HG02623 (cell line): ENCODE results near the gene DPYSL3.

Experiments
- ATAC-seq: cut with Tn5 transposase; IDR thresholded peaks from one replicate; pipeline ENCODE4 v1.9.1; 2021; ENCODE audit warnings: moderate library complexity; ENCODE audit not compliant: unreplicated experiment

The DPYSL3 gene

DNA sequence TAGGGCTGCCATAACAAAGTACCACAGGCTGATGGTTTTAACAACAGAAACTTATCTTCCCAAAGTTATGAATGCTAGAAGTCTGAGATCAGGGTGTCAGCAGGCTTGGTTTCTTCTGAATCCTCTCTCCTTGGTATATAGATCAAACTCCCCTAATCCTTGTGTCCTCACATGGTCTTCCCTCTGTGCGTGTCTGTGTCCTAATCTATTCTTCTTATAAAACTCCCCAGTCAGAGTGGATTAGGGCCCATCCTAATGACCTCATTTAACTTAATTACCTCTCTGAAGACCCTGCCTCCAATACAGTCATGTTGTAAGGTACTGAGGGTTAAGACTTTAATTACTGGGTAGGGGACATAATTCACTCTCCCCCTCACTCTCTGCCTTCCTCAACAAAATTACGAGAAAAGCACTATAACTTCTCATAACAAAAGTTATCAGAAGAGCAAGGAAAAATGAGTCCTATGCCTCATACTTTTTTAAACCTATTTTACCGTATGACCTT, 68.6 kb downstream of the DPYSL3 start:
- no peak for ATAC-seq

DNA sequence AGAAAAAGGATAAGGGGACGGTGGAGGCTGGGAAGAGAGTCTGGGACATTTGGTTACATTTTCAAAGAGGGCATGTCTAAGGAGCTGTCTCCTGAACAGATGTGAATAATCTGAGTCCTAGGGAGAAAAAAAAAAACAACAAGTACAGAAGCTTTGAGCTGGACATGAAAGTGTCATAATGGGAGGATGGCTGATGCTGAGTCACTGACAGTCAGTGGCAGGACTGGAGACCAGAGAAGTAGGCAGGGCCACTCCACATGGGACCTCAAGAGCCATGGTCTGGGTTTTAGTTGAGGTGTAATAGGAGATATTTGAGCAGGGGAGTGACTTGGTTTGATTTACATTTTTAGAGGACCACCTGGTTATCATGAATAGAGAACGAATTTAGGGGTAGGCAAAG, 70.6 kb downstream of the DPYSL3 start:
- ATAC-seq = no peak

DNA sequence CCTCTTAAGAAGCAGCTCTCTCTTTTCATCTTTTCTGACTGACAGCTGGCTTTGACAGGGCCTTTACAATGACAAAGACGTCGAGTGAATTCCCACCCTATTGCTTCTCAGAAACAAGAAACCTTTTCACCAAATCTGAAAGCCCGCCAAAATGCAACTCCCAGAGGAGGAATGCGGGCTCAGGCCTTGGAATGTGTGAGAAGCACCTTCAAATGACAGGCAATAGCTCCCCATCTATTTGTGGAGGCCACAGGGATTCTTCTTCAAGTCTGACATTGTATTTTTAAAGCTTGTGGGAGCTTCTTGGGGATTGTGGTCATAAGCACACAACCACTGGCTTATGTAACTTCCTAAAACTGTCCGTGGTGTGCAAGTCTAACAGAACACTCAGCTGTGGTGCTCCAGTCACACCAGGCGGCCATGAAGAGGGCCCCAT, 72.7 kb downstream of the DPYSL3 start:
- no peak for ATAC-seq

DNA sequence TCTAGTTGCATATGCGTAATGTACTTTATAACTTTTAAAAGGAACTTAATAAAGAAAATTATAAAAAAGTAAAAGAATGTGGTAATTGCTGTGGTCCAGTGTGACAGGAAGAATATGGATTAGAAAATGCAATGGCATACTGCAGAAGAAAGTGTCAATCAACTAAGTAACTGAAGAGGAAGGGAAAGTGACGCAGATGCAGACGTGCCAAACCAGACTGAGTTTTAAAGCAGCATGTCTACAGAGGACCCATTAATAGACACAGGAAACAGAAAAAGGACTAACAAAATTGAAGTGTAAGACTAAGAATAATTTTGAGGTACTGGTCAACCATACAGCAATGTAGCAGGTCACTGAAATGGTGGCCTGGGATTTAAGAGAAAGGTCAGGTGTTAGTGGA, 73.3 kb downstream of the DPYSL3 start:
- no peak for ATAC-seq

DNA sequence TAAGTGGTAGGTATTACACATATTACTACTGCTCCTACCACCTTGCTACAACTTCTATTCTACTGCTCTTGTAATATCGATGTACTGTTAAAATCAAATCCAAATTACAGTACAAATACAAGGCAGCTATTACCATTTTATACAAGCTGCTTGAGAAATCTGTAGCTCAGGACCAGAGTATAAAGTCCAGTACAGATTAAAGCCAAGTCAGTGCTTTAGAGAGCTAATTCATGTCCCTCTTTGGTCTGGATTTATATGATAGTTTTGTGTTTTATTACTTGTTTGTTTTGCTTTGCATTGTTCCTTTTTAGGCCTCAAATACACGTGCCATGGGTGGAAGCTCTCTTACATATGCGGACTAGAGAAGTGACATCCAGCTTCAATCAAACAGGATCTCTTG, 75.8 kb downstream of the DPYSL3 start:
- no peak for ATAC-seq

DNA sequence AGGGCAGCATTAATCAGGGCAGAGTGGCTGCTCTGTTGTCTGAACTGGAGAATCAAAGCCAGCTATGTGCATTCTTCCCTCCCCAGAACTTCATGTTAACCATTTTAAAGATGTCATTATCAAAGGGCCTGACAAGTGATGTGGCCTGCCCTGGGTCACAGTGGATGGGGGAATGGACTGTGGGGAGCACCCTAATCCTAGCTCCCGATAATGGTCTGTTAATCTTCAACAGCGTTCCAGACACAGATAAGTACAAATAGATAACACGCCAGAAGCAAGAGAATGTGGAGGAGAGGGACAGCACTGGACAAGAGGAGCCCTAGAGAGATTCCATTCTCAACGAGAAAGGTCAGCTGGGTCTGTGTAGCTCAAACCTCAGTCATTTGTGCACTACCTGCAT, 77.5 kb downstream of the DPYSL3 start:
- no peak for ATAC-seq

DNA sequence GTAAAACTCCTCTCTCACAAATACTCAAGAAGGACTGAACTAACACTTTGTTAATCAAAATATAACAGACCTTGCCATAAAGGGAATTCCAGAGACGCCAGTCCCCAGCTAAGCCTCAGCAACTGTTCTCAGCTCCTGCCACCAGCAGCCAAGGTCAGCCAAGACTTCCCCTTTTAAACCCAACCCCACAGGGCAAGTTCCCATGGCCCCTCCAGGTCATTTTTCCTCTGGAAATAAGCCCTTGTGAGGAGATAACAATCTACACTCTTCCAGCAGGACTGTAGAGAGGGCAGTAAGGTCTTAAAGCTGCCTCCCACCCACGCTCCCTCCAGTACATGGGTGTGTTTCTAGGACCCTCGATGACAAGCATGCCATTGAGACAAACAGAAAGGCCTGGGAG, 78.3 kb downstream of the DPYSL3 start:
- ATAC-seq = no peak

DNA sequence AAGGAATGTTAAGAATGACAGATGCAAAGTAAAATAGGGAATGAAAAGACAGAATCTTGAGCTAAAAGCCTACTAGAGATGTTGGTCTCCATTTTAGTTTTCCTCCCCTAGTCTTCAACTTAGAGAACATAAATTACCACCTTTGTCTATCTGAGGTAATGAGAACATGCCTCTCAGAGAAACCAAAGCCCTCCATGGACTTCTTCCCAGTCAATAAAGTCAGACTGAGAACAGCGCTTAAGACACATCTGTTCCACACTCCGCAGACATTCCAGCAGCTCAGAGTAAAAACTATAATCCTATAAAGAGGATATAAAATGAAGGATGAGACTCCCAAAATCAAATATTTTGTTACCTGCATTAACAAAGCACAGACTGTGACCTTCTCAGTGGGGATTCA, 79.2 kb downstream of the DPYSL3 start:
- ATAC-seq = no peak

DNA sequence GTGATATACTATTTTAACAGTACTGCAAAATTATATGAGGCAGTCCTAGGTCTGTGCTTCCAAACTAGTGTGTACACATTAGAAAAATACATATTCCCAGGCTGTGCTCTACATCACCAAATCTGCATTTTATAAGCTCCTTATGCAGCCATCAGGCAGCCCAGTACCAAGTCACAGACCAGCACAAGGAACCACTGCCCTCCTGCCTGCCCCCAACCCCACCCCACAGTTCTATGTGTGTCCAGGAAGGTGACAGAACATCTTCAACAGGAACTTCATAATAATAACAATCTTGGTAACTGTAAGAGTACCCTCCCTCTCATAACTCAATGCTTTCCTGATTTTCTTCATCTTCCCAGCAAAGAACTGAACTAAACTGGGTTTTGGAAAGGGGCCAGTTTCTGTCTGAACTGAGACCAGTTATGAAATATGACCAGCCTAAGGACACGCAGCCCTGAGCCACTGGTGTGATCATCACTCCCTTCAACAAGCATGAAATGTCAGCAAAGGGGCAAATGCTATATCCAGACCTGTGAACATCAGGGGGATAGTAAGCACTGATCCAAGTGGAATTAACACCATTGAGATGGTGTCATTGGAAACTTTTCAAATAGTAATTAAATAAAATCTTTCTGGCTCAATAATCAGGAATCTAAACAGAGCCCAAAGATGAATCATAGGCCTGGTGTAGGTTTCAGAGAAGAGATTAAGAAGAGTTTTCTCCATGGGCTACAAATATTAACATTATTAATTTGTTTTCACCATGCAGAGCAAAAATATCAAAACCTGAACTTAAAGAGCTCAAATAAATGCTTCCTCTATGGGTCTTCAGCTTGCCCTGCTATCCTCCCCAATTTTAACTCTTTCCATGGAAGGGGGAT, 82.1 kb downstream of the DPYSL3 start:
- ATAC-seq = no peak

DNA sequence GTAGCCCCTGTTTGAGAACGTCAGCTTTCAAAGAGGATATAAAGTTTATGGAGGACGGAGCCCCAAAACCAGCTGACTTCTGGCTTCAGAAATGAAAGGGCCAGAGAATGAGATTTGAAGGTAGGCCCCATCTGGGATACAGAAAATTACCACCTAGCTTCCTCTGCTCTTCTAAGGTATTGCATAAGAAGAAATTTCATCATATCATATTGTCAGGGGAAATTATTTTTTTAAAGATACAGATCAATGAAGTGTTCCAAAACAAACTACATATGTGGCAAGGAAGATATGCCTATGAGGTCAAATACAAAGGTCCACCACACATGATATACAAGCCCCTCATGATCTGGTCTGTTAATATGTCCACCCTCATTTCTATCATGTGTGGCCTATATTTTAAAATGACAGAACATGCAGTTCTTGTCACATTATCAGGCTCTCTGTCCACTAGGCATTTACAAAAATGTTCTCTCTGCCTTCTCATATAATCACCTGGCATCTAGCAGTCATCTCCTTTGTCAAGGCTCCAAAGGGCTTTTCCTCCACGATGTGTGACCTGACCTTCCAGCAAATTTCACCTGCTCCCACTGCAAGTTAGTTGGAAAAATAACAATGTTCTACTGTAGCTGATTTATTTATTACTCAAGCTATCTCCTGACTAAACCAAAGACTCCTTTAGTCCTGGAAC, 83.1 kb downstream of the DPYSL3 start:
- no peak for ATAC-seq

DNA sequence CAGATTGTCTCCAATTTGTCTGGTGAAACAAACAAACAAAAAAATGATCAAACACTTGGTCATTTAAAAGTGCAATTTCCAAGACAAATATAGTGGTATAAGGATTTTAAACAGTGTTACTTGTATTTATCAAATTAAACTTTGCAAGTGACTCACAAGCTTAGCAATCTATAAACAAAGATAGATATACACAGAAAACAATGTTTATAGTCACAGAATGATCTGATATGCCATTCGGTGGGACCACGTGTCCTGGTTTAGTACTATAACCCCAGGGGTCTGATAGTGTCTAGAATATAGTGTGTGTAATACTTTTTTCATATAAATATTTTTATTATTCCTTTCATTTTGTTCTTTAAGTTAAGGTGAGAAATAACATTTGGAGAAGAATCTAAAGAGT, 91.3 kb downstream of the DPYSL3 start:
- ATAC-seq = no peak

DNA sequence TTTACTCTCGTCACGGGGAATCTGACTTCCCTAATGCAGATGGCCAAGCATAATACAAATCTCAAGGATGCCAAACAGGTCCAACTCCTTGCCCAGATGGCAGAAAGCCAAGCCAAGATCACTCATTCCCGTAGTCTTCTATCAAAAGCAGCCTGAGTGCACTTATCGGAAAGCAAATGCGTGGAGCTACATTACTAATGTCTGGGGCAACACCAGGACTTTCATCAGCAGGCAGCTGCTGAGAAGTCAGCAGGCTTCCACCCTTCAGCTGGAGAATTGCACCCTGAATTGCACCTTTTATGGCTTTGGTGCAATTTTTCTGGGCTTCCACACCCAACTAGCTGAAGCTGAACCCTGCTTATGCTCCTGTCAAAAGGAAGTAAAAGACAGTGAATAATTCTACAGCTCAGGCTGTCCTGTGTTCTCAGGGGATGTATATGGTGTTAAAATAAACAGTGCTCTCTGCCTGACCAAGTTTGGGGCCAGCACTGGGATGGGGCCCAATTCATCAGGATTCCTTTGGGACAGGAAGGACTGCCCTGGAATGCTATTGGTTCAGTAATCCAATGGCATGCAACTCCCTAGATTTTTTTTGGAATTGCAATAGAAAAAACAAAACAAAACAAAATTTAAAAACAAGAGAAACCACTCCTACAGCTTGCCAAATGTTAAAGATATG, 92.6 kb downstream of the DPYSL3 start:
- ATAC-seq = no peak

DNA sequence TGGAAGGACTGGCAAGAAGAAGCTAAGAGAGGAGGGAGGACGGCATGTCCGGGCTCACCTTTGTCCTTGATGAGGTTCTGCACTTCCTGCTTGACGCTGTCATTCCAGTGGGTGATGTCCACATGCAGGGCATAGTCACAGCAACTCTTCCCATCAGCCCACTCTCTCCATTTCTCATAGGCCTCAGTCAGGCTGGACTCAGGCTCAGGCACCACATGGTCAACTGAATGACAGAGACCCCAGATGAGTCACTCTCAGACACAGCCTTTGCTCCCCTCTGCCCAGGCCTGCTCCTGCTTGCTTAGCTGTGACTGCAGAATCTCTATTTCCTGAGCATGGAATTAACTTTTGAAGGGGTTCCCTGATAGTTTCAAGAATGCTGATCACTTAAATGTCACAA, 94.2 kb downstream of the DPYSL3 start:
- ATAC-seq = no peak

DNA sequence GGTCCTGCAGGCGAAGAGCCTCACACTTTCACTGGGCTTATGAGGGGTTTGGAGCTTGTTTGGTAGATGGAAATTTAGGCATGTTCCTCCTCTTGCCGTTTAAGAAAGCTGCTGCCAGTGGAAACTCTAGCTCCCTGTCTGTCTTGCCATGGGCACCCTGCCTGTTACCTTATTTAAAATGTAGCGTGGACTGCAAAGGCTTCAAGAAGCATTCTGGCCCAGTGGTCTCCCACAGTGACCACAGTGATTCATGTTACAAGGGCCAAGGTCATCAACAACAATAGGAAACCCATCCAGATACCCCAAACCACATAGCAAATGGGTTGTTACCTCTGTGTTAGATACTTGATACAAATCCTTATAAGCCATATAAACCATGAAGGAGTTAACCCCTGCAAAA, 96.6 kb downstream of the DPYSL3 start:
- no peak for ATAC-seq

DNA sequence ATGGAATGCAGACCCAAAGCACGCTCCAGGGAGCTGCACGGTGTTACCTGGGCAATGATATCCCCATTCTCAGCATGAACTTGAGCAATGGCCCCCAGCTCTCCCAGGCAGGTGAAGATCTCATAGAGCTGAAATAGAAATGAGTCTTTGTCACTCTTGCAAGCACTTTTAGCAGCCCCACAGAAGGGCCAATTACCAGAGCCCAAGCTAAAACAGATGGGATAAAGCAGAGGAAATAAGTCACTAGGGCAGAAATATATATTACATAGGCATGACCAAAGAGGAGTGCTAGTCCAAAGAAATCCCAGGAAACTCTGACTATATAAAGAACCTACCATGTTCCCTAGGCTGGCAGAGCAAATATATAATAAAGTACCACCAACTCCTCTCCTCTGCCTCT, 97.3 kb downstream of the DPYSL3 start:
- ATAC-seq = no peak

DNA sequence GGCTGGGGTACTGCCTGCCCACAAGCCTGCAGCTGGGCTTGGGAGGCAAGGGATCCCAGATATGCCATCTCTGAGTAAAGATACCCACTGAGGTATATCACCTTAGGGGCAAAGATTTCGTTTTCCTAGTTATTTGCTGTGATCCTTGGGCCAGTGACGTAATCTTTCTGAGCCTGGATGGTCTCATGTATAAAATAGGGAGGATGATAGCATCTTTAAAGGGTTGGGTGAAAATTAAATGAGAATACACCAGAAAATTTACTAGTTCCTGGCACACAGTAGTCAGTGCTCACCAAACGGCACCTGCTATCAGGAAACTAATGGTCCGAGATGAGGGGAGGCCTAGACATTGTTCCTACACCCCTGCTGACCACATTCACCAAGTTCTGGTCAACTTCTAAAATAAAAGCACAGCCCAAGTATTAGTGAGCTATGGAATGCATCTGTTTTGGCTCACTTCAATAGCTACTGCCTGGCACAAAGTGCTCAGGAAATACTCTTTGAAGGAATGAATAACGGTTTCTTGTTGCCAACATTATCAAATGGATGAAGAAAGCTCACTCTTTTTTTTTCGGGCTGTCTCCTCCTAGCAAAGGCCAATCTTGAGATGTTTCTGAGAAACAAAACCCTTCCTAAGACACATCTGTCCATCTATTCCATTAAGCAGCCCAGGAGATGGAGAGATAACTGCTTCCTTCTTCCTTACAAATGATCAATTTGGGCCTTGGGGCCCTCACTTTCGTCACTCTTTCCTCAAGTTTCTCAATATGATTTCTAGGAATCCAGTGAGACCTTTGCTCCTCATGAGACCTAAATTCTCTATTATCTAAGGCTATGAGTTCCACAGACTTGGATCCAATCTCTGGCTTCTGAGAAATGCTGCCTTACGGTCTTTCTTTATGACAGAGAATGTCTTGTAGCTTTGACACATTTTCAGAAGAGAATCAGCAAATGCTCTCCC, 98.2 kb downstream of the DPYSL3 start:
- no peak for ATAC-seq

DNA sequence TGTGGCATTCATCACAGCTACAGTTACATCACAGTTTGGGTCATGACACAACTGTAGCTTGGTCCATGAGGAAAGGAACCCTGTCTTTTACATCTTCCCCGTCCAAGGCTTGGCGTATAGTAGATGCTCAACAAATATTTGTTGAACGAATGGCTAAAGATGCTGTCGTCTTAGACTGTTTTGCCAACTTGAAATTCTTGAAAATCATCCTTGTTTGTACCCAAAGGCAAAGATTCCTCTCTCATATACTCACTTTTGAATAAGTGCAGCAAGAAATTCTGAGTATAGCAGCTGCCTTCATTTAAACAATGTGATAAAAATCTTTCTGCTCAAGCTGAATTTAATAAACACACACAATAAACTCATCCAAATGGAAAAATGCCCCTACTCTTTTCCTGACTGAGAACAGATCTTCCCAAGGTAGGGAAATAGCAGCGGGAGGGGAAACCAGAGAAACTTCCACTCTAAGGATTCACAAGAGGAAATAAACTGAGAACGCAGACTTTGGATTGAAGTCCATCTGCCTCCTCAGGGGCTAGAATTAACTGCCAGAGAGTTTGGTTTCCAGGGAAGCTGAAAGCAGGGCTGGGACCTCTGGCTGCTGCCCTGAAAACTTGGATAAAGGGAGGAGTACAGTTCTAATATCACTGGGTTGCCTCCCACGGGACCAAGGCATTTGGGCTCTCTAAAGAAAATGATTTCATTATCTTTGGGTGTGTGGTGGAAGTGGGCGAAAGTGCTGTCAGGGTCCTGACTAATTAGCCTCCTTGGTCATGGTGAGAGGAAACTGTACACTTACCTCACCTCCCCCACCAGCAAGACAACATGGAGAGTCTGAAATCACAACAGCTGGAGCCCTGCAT, 99.1 kb downstream of the DPYSL3 start:
- no peak for ATAC-seq

DNA sequence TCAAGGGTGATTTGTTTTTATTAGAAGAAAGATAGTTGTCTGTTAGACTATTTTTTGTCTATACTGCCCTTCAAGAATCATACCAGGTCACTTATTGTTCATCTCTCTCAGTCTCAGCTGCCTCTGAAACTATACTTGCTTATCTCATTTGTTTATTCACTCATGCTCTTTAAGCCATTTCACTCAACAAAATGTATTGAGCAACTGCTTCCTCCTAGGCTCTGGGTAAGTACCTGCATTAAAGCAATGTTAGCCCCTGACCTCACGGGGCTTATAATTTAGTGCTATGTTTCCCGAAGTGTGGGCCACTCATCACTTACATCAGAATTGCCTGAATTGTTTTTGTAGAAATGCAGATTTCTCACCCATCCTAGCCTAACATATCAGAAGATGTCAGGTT, 100.9 kb downstream of the DPYSL3 start:
- ATAC-seq = no peak

DNA sequence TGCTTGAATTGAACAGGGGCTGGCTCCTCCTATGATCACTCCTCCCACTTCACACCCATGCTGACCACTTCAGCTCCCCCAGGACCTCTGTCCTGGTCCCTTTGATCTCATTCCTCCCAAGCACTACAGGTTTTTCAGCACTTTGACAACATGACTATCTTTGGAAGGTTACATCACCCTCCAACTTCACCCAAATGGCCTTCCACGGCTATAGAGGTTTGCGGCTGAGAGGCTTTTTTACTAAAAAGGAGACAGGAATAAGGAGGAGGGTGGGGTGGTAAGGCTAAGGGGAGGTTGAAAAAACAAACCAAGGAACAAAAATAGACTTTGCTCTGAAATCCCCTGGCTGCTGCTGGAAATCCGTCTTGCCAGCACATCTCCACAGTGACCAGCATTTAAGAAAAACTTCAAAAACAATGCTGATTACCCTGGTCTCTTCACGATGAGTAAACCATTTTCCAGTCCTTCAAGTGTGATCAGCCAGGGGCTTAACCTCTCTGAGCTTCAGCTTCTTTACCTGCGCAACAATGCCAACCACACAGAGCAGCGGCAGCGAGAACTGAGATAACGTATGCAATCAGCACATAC, 102.7 kb downstream of the DPYSL3 start:
- no peak for ATAC-seq
